Sigmoid colon (tissue), 7 donors: ENCODE measurements around the gene BORCS5. TPM values are rescaled to one million over a fixed set of nuclear protein-coding genes. Genes with fewer than 3 reads are reported as not detected.

Experiments used
- DNase-seq: peaks from one replicate; pipeline ENCODE4 v3.0.0-alpha.2; 2019
- H3K27ac ChIP-seq, 4 donors: fragments of 200-600 bp; sonication (generic); one replicate each; pipeline ENCODE4 v1.5.1; 2016 to 2019; ENCODE audit warnings: mild to moderate bottlenecking in 1 of 4
- H3K27me3 ChIP-seq, 3 donors: fragments of 200-600 bp; sonication (generic); one replicate each; pipeline ENCODE4 v1.5.1; 2019; ENCODE audit warnings: mild to moderate bottlenecking in 1 of 3
- H3K36me3 ChIP-seq, 4 donors: fragments of 200-600 bp; sonication (generic); one replicate each; pipeline ENCODE4 v1.5.1; 2016 to 2019
- H3K4me1 ChIP-seq, 4 donors: fragments of 200-600 bp; sonication (generic); one replicate each; pipeline ENCODE4 v1.5.1; 2017 to 2019
- H3K4me3 ChIP-seq, 4 donors: fragments of 200-600 bp; sonication (generic); one replicate each; pipeline ENCODE4 v1.5.1; 2017 to 2019; ENCODE audit warnings: mild to moderate bottlenecking in 2 of 4, moderate library complexity in 1 of 4
- H3K9me3 ChIP-seq, 4 donors: fragments of 200-600 bp in 3 of 4; sonication (generic) in 3 of 4; one replicate each; pipeline versions ENCODE4 v1.5.1 to v1.6.1; 2013 to 2019
- EP300 ChIP-seq, 4 donors: sonication (generic); formaldehyde crosslinking; IDR thresholded peaks; one replicate each; pipeline ENCODE4 v1.6.1; 2017; ENCODE audit warnings: antibody characterized with exemption in 4 of 4
- POLR2A ChIP-seq, 2 donors: fragments of 450-650 bp; IDR thresholded peaks; one replicate each; pipeline ENCODE4 v1.6.1; 2016; ENCODE audit warnings: antibody characterized with exemption in 2 of 2, mild to moderate bottlenecking in 2 of 2, moderate library complexity in 2 of 2
- POLR2AphosphoS5 ChIP-seq, 4 donors: sonication (generic); formaldehyde crosslinking; IDR thresholded peaks; one replicate each; pipeline ENCODE4 v1.6.1; 2017; ENCODE audit warnings: antibody characterized with exemption in 4 of 4
- WGBS, 2 donors: extraction: QIAGEN DNeasy Blood & Tissue Kit; methylation state at CpG; one replicate each; pipeline ENCODE4 v1.1.7; 2013; 5-methylcytosine and 5-hydroxymethylcytosine counted together
- intact Hi-C: fragments of 100-400 bp; cut with DNase I; formaldehyde crosslinking; loops from one replicate; pipeline ENCODE4 v1.15.1; 2023
- polyA plus RNA-seq, 3 donors: library from polyadenylated mRNA; stranded (reverse); fragments of 200-250 nt; gene quantifications; one replicate each; pipeline ENCODE4 v1.2.3, GENCODE V29; 2013
- total RNA-seq, 4 donors: library from RNA; depleted of rRNA; stranded (reverse); fragments of >200 nt; gene quantifications; one replicate each; pipeline ENCODE4 v1.1.0, GENCODE V29; 2016
- TF ChIP-seq, protein P1 (sequence below), 4 experiments: fragments of 450-650 bp in 3 of 4; fragments of 200-600 bp in 1 of 4; IDR thresholded peaks; one replicate each; pipeline ENCODE4 v1.5.1; 2016 to 2019; ENCODE audit warnings: antibody characterized with exemption in 4 of 4, mild to moderate bottlenecking in 3 of 4, moderate library complexity in 2 of 4
- donor health status: healthy with polysubstance abuse.
- donor health status: Bipolar disorder and iron deficiency.
- donor health status: healthy.

BORCS5 gene
- total and polyA plus RNA-seq, 7 donors, result 3.7 to 25.3 (median 7.1) TPM

GRCh38 chr12:12323591-12323990 is 33.3 kb upstream of the BORCS5 start:
- Histone ChIP-seq H3K4me3 (no peak overlapping the region), H3K4me1 (peaks cover 0 to 21% (median 16%) of the 10 kb centered on the region in 4 donors), H3K27ac (no peak overlapping the region), H3K36me3 (no peaks in the 10 kb centered on the region), H3K27me3 (no peaks in the 10 kb centered on the region), H3K9me3 (no peaks in the 10 kb centered on the region)
- intact Hi-C loops, result loop anchor here (10.0 kb wide), 1 partner anchor 159 kb away; no protein-coding TSS in a partner anchor
- DNase-seq, result no peak
- TF ChIP-seq POLR2A (IDR thresholded peaks at IDR 0.05) (no peak), POLR2AphosphoS5 (IDR thresholded peaks at IDR 0.05) (no peak), EP300 (IDR thresholded peaks at IDR 0.05) (no peak)
- TF ChIP-seq, protein P1, sequence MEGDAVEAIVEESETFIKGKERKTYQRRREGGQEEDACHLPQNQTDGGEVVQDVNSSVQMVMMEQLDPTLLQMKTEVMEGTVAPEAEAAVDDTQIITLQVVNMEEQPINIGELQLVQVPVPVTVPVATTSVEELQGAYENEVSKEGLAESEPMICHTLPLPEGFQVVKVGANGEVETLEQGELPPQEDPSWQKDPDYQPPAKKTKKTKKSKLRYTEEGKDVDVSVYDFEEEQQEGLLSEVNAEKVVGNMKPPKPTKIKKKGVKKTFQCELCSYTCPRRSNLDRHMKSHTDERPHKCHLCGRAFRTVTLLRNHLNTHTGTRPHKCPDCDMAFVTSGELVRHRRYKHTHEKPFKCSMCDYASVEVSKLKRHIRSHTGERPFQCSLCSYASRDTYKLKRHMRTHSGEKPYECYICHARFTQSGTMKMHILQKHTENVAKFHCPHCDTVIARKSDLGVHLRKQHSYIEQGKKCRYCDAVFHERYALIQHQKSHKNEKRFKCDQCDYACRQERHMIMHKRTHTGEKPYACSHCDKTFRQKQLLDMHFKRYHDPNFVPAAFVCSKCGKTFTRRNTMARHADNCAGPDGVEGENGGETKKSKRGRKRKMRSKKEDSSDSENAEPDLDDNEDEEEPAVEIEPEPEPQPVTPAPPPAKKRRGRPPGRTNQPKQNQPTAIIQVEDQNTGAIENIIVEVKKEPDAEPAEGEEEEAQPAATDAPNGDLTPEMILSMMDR (IDR thresholded peaks at IDR 0.05), result no peak
- 86 to 90% methylated on average over 9 of the region's 9 CpGs for WGBS, 2 donors

DNA sequence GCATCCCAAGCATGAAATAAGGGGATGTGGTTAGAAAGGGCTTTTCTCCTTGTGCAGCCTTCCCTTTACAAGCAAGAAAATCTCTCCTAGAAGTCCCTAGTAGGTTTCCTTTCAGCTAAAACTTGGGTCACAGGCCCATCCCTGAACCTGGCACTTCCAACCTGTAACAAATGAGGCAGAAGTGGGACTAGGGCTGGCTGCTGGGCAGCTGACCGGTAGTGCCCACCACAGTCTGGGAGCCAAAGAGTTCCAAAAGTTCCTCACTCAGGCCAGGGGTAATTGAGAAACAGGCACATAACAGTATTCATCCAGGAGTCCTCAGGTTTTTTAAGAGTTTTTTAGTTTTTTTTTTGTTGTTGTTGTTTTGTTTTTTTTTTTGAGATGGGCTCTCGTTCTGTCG is 30.6 kb upstream of the BORCS5 start:
- 90 to 94% methylated on average over 3 of the region's 3 CpGs for WGBS, 2 donors
- Histone ChIP-seq H3K4me1 (no peaks in the 10 kb centered on the region), H3K36me3 (peaks cover 0 to 13% (median 0%) of the 10 kb centered on the region in 4 donors), H3K27ac (no peak overlapping the region), H3K9me3 (no peaks in the 10 kb centered on the region), H3K27me3 (no peaks in the 10 kb centered on the region), H3K4me3 (no peak overlapping the region)
- intact Hi-C loops, result loop anchor here (2.0 to 10.0 kb wide), 2 partner anchors 161 to 243 kb away; no protein-coding TSS in a partner anchor
- TF ChIP-seq, protein P1 (IDR thresholded peaks at IDR 0.05), result no peak
- TF ChIP-seq POLR2AphosphoS5 (IDR thresholded peaks at IDR 0.05) (no peak), POLR2A (IDR thresholded peaks at IDR 0.05) (no peak)
- peak; percentile 9 for DNase-seq

DNA sequence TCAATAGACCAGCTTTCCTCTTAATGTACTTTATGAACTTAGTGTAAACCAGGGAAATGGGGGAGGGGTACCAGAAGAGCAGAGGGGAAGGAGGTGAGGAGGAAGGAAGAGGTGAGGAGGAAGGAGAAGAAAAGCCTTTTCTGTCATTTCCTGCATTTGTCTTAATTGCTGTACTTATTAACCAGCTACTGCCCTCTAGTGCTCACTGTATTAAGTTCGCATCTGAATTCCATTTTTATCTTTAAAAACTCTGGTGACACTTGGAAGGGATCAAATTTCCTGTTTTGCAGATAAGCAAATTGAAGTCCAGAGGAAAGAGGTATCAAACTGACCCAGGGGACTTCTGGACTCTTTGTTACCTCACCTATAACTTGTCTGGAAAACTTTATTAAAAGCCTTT is 29.1 kb upstream of the BORCS5 start:
- Histone ChIP-seq H3K4me3 (no peak overlapping the region), H3K36me3 (peaks cover 0 to 13% (median 0%) of the 10 kb centered on the region in 4 donors), H3K27me3 (no peaks in the 10 kb centered on the region), H3K27ac (peak overlapping the region in 2 of 4 donors; percentile 17 to 37), H3K4me1 (no peaks in the 10 kb centered on the region), H3K9me3 (no peaks in the 10 kb centered on the region)
- 0 to 6% methylated on average over 1 of the region's 1 CpG for WGBS, 2 donors
- intact Hi-C loops, result loop anchor here (2.0 to 10.0 kb wide), 2 partner anchors 163 to 245 kb away; no protein-coding TSS in a partner anchor
- TF ChIP-seq, protein P1 (IDR thresholded peaks at IDR 0.05), result peak in 3 of 4 experiments; percentile 55 to 70 (median 56)
- no peak for TF ChIP-seq POLR2AphosphoS5 (IDR thresholded peaks at IDR 0.05)
- DNase-seq, result no peak

DNA sequence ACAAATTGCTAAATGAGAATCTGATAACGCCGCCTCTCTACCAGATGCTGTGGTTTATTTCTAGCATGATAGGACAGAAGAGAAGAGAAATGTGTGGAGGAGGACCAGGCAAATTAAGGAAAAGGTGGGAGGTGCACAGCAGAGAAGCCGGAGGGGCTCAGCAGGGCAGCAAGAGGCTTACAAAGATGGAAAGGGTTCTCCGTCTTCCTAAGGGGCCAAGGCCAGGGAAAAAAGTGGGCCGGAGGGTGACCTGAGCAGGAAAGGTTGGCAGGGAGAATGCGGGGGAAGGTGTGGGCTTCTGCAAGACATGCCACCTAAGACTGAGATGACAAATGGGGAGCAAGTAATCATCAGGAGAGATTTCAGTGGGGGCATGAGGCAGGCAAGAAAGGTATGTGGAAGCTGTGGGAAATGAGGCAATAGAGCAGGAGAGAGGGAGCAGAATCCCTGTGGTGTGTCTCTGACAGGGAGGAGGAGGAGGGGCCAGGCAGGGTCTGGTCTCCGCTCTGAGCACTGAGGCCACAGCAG is 25.6 kb upstream of the BORCS5 start:
- intact Hi-C loops, result loop anchor here (5.0 to 10.0 kb wide), 2 partner anchors 64 to 757 kb away; partner anchors contain the start of gene LRP6
- peaks cover 0 to 16% (median 2%) of the 10 kb centered on the region in 4 donors for H3K4me1 ChIP-seq
- H3K27me3 ChIP-seq, result no peaks in the 10 kb centered on the region
- TF ChIP-seq EP300 (IDR thresholded peaks at IDR 0.05) (no peak), POLR2A (IDR thresholded peaks at IDR 0.05) (no peak), POLR2AphosphoS5 (IDR thresholded peaks at IDR 0.05) (no peak)
- TF ChIP-seq, protein P1 (IDR thresholded peaks at IDR 0.05), result no peak
- H3K9me3 ChIP-seq, result no peaks in the 10 kb centered on the region
- 80 to 93% methylated on average over 7 of the region's 7 CpGs for whole genome bisulfite sequencing, 2 donors
- no peak for DNase-seq
- peaks cover 0 to 22% (median 0%) of the 10 kb centered on the region in 4 donors for H3K36me3 ChIP-seq
- H3K4me3 ChIP-seq, result no peak overlapping the region
- no peak overlapping the region for H3K27ac ChIP-seq
